H9 (cell line): ENCODE data around the gene ADH7. TPM values are rescaled to one million over a fixed set of nuclear protein-coding genes. Genes with fewer than 3 reads are reported as not detected.

ENCODE experiments used
- DNase-seq: peaks from one replicate; pipeline ENCODE4 v3.0.0-alpha.2; 2017
- H2AFZ ChIP-seq: one replicate; pipeline ENCODE4 v1.6.1; 2013; ENCODE audit warnings: mild to moderate bottlenecking, low read length, control low read depth, moderate library complexity
- H2AK5ac ChIP-seq: 2 replicates; pipeline ENCODE4 v1.6.1; 2013; ENCODE audit warnings: low read length, control low read depth, mixed read lengths; ENCODE audit not compliant: insufficient read length
- H2BK120ac ChIP-seq: one replicate; pipeline ENCODE4 v1.6.1; 2013; ENCODE audit warnings: low read depth, mild to moderate bottlenecking, low read length, control low read depth, inconsistent platforms; ENCODE audit not compliant: poor library complexity, severe bottlenecking
- H2BK12ac ChIP-seq: 2 replicates; pipeline ENCODE4 v1.6.1; 2013; ENCODE audit warnings: low read length, control low read depth, mixed read lengths, low read depth; ENCODE audit not compliant: insufficient read length
- H2BK15ac ChIP-seq: 2 replicates; pipeline ENCODE4 v1.6.1; 2013; ENCODE audit warnings: low read depth, low read length, control low read depth
- H2BK20ac ChIP-seq: one replicate; pipeline ENCODE4 v1.6.1; 2013; ENCODE audit warnings: low read depth, mild to moderate bottlenecking, low read length, control low read depth, inconsistent platforms; ENCODE audit not compliant: poor library complexity, severe bottlenecking
- H2BK5ac ChIP-seq: 2 replicates; pipeline ENCODE4 v1.6.1; 2013; ENCODE audit warnings: low read length, control low read depth, mixed read lengths; ENCODE audit not compliant: insufficient read length
- H3K14ac ChIP-seq: 2 replicates; pipeline ENCODE4 v1.6.1; 2013; ENCODE audit warnings: low read length, control low read depth; ENCODE audit not compliant: insufficient read depth
- H3K18ac ChIP-seq: 2 replicates; pipeline ENCODE4 v1.6.1; 2013; ENCODE audit warnings: low read depth, mild to moderate bottlenecking, mixed read lengths, low read length, control low read depth; ENCODE audit not compliant: insufficient read length
- H3K23ac ChIP-seq: 2 replicates; pipeline ENCODE4 v1.6.1; 2013; ENCODE audit warnings: low read length, control low read depth, mixed read lengths, low read depth; ENCODE audit not compliant: insufficient read length
- H3K23me2 ChIP-seq: 2 replicates; pipeline ENCODE4 v1.6.1; 2013; ENCODE audit warnings: low read depth, mild to moderate bottlenecking, mixed read lengths, low read length, control low read depth; ENCODE audit not compliant: insufficient read length, poor library complexity, severe bottlenecking
- H3K27ac ChIP-seq: 2 replicates; pipeline ENCODE4 v1.5.1; 2013; ENCODE audit warnings: low read length, control low read depth, mixed read lengths, low read depth; ENCODE audit not compliant: insufficient read length
- H3K27me3 ChIP-seq: 2 replicates; pipeline ENCODE4 v1.6.1; 2013; ENCODE audit warnings: low read length, control low read depth, inconsistent platforms; ENCODE audit not compliant: insufficient read depth
- H3K4ac ChIP-seq: 2 replicates; pipeline ENCODE4 v1.6.1; 2013; ENCODE audit warnings: low read depth, mild to moderate bottlenecking, control low read depth, inconsistent platforms, low read length, moderate library complexity
- H3K4me1 ChIP-seq: 2 replicates; pipeline ENCODE4 v1.6.1; 2013; ENCODE audit warnings: low read length, control low read depth, inconsistent platforms; ENCODE audit not compliant: insufficient read depth
- H3K4me2 ChIP-seq: 2 replicates; pipeline ENCODE4 v1.6.1; 2013; ENCODE audit warnings: low read length, control low read depth, mixed read lengths; ENCODE audit not compliant: insufficient read length, insufficient read depth
- H3K56ac ChIP-seq: 2 replicates; pipeline ENCODE4 v1.6.1; 2013; ENCODE audit warnings: low read depth, mild to moderate bottlenecking, mixed read lengths, low read length, control low read depth; ENCODE audit not compliant: insufficient read length
- H3K79me1 ChIP-seq: 2 replicates; pipeline ENCODE4 v1.6.1; 2013; ENCODE audit warnings: low read depth, mild to moderate bottlenecking, moderate library complexity, low read length, control low read depth, inconsistent platforms; ENCODE audit not compliant: insufficient read depth, poor library complexity, severe bottlenecking
- H3K79me2 ChIP-seq: 2 replicates; pipeline ENCODE4 v1.6.1; 2013; ENCODE audit warnings: low read length, control low read depth, inconsistent platforms; ENCODE audit not compliant: insufficient read depth
- H3K9ac ChIP-seq: 2 replicates; pipeline ENCODE4 v1.6.1; 2013; ENCODE audit warnings: low read length, control low read depth, mixed read lengths; ENCODE audit not compliant: insufficient read length; ENCODE audit errors: extremely low read depth
- H3K9me3 ChIP-seq: one replicate; pipeline ENCODE4 v1.6.1; 2013; ENCODE audit warnings: low read depth, low read length, inconsistent platforms; ENCODE audit not compliant: control insufficient read depth
- H3T11ph ChIP-seq: one replicate; pipeline ENCODE4 v1.6.1; 2013; ENCODE audit warnings: mild to moderate bottlenecking, low read length, control low read depth, inconsistent platforms
- H4K20me1 ChIP-seq: one replicate; pipeline ENCODE4 v1.6.1; 2013; ENCODE audit not compliant: control insufficient read depth, insufficient read length, insufficient read depth
- H4K5ac ChIP-seq: 2 replicates; pipeline ENCODE4 v1.6.1; 2013; ENCODE audit warnings: low read depth, mild to moderate bottlenecking, mixed read lengths, low read length, control low read depth; ENCODE audit not compliant: insufficient read length
- H4K8ac ChIP-seq: replicated peaks from 2 replicates; pipeline ENCODE4 v1.6.1; 2013; ENCODE audit warnings: low read length, control low read depth, mixed read lengths, low read depth; ENCODE audit not compliant: insufficient read length
- H4K91ac ChIP-seq: 2 replicates; pipeline ENCODE4 v1.6.1; 2013; ENCODE audit warnings: low read depth, mild to moderate bottlenecking, moderate library complexity, mixed read lengths, low read length, control low read depth; ENCODE audit not compliant: insufficient read length
- H3K27ac Mint-ChIP-seq, 3 experiments: 2 replicates in 2 of 3; 3 replicates in 1 of 3; pipeline ENCODE4 v1.8.0; 2020 to 2021; ENCODE audit warnings: mixed read lengths in 3 of 3, mild to moderate bottlenecking in 1 of 3, moderate library complexity in 1 of 3
- H3K27me3 Mint-ChIP-seq: 2 replicates; pipeline ENCODE4 v1.8.0; 2021; ENCODE audit warnings: low read depth, mild to moderate bottlenecking, moderate library complexity, mixed read lengths
- H3K36me3 Mint-ChIP-seq, 3 experiments: 2 replicates in 2 of 3; 3 replicates in 1 of 3; pipeline ENCODE4 v1.8.0; 2020 to 2021; ENCODE audit warnings: low read depth in 3 of 3, mixed read lengths in 3 of 3; ENCODE audit not compliant: insufficient read depth in 1 of 3
- H3K4me1 Mint-ChIP-seq, 2 experiments: 2 replicates each; pipeline ENCODE4 v1.8.0; 2020; ENCODE audit warnings: mixed read lengths in 2 of 2
- H3K4me3 Mint-ChIP-seq, 2 experiments: 2 replicates in 1 of 2; 3 replicates in 1 of 2; pipeline ENCODE4 v1.8.0; 2020 to 2021; ENCODE audit warnings: mild to moderate bottlenecking in 2 of 2, mixed read lengths in 2 of 2, moderate library complexity in 1 of 2
- H3K9me3 Mint-ChIP-seq, 2 experiments: 2 replicates in 1 of 2; 3 replicates in 1 of 2; pipeline ENCODE4 v1.8.0; 2020; ENCODE audit warnings: mild to moderate bottlenecking in 2 of 2, mixed read lengths in 2 of 2, moderate library complexity in 1 of 2
- WGBS: extraction: QIAGEN DNeasy Blood & Tissue Kit; methylation state at CpG from one replicate; pipeline ENCODE4 v1.1.7; 2013; ENCODE audit warnings: missing lambda C conversion rate, low lambda C conversion rate, mixed read lengths; ENCODE audit not compliant: insufficient read length; ENCODE audit errors: extremely low coverage; 5-methylcytosine and 5-hydroxymethylcytosine counted together
- total RNA-seq: library from RNA; stranded (reverse); gene quantifications from 2 replicates; pipeline ENCODE4 v1.2.1, GENCODE V29; 2021
- TF ChIP-seq, protein P1 (sequence below): fragments of 200-600 bp; sonication (generic); conservative IDR thresholded peaks from 3 replicates; pipeline ENCODE4 v1.8.0; 2021; ENCODE audit warnings: antibody characterized with exemption, mild to moderate bottlenecking

Gene ADH7
- total RNA-seq, 1 experiment from 2014 or later, result not detected

- Histone ChIP-seq H3K23me2 (no peaks in the 10 kb centered on the region), H3K27me3 (no peaks in the 10 kb centered on the region), H2BK15ac (no peak overlapping the region), H3K4me2 (no peak overlapping the region), H4K91ac (no peak overlapping the region), H2BK20ac (no peak overlapping the region), H2BK120ac (no peak overlapping the region), H3K9me3 (no peaks in the 10 kb centered on the region), H2AFZ (no peak overlapping the region), H4K20me1 (no peaks in the 10 kb centered on the region), H3T11ph (no peak overlapping the region), H4K5ac (no peak overlapping the region), H3K79me1 (no peaks in the 10 kb centered on the region), H2AK5ac (no peak overlapping the region), H3K9ac (no peak overlapping the region), H3K56ac (no peak overlapping the region), H3K4ac (no peak overlapping the region), H3K14ac (no peak overlapping the region), H3K27ac (no peak overlapping the region), H3K23ac (no peak overlapping the region), H2BK5ac (no peak overlapping the region), H2BK12ac (no peak overlapping the region), H4K8ac (no peak overlapping the region), H3K4me1 (no peaks in the 10 kb centered on the region), H3K79me2 (no peaks in the 10 kb centered on the region), H3K18ac (no peak overlapping the region)
- H3K27ac Mint-ChIP-seq, result no peak overlapping the region
- TF ChIP-seq, protein P1, sequence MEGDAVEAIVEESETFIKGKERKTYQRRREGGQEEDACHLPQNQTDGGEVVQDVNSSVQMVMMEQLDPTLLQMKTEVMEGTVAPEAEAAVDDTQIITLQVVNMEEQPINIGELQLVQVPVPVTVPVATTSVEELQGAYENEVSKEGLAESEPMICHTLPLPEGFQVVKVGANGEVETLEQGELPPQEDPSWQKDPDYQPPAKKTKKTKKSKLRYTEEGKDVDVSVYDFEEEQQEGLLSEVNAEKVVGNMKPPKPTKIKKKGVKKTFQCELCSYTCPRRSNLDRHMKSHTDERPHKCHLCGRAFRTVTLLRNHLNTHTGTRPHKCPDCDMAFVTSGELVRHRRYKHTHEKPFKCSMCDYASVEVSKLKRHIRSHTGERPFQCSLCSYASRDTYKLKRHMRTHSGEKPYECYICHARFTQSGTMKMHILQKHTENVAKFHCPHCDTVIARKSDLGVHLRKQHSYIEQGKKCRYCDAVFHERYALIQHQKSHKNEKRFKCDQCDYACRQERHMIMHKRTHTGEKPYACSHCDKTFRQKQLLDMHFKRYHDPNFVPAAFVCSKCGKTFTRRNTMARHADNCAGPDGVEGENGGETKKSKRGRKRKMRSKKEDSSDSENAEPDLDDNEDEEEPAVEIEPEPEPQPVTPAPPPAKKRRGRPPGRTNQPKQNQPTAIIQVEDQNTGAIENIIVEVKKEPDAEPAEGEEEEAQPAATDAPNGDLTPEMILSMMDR, result peak; percentile 91
- no peaks in the 10 kb centered on the region for H3K27me3 Mint-ChIP-seq
- H3K4me1 Mint-ChIP-seq, result peaks cover 0 to 5% of the 10 kb centered on the region in 2 experiments; a peak in 2 of 4 replicates
- WGBS, result no CpG with 5 or more reads among the region's 4 CpGs
- DNase-seq, result peak; percentile 68
- H3K4me3 Mint-ChIP-seq, result no peak overlapping the region
- H3K9me3 Mint-ChIP-seq, result no peaks in the 10 kb centered on the region
- no peaks in the 10 kb centered on the region for H3K36me3 Mint-ChIP-seq
These were observed 27.8 kb upstream of the ADH7 start for GRCh38 chr4:99462875-99463464.
